Measurements from ENCODE around the gene SEMA4D.
A peak's percentile ranks its signal among the peaks of the same experiment; 100 is the strongest.

The SEMA4D gene

DNA sequence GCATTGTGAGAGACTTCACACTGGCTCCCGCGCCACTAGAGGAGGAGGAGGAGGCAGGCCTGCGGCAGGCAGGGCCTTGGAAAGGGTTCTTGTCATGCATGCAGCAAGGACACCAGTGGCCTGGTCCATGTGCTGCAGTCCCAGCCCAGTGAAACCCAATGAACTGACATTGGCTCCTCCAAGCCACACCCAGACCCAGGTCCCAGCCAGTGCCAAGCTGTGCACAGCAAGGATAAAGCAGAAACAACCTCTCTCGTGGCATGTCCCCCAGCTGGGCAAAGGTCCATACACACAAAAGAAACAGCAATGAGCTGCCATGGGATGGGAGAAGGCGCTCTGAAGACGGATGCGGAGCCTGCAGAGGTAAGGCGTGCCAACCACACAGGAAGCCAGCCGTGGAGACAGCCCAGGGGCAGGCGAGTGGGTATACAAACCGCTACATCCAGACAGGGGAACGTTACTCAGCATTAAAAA is 89.2 kb downstream of the SEMA4D start:
- DNase-seq = peak; percentile 76

DNA sequence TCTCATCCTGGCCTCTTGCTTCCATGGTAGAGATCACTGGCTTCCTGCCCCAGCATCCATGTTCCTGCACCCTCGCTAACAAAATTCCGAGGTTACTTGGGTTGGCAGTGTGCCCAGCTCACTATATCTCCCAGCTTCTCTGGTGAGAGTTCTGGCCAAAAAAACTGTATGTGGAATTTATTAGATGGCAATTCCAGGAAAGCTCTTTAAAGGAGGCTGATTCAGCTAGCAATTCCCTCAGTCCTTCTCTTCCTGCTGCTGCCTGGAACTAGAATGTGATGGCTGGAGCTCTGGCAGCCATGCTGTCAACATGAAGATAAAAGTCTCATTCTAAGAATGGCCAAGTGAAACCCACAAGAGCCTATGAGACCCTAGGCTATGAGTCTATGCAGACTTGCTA is 90.8 kb downstream of the SEMA4D start:
- no peak for DNase-seq

- no peak for DNase-seq
Measured at GRCh38 chr9:89405826-89406225, 92.1 kb downstream of the SEMA4D start.

- DNase-seq = no peak
Measured at GRCh38 chr9:89404074-89404473, 93.8 kb downstream of the SEMA4D start.

DNA sequence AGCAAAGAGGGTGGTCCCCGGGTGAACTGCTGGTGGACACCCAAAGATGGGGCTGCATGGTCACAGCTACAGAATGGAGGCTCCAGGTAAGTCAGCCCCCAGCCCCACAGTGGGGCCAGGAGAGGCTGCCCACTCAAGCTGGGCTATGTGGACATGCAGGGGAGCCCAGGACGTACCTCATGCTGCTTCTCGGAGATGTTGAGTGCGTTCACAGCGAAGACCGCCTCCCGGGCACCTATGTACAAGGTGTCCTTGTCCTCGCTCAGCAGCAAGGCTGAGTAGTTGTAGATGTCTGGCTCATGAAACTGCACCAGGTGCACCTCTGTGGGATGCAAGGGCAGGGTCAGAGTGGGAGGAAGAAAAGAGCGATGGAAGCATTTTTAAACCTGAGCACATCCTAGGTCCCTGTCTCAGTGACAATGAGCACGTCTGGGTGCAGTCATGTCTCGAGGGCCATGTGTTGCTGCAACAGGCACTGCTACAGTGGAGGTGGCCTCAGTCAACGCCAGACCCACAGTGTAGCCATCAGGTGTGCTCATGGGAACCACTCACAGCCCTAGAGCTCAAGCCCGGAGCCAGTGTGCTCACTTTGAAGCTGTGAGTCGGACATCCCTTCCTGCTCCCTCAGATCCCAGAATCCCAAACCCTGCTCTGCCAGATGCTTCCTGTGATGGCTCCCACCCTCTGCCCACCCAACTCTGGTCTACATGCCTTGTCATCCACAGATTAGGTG is 95.1 kb downstream of the SEMA4D start:
- no peak for DNase-seq

- no peak for DNase-seq
Measured at GRCh38 chr9:89400403-89401116, 97.4 kb downstream of the SEMA4D start.

DNA sequence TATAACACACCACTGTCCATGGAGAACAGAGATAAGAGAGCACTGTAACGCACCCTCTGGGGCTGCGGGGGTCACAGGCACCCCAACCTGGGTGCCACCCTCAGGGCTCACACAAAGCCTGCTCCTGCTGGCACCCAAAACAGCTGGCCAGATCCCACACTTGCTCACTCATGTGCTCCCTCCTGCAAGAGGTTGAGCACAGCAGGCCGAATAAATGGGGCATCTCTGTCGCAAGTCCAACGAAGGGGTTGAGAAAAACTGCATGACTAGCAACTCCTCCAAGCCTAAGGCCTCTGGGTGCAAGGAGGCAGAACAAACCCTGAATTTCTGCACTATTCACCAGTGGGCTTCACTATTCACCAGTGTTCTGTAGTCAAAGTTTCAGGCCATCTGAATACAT is 99.3 kb downstream of the SEMA4D start:
- DNase-seq = no peak

DNA sequence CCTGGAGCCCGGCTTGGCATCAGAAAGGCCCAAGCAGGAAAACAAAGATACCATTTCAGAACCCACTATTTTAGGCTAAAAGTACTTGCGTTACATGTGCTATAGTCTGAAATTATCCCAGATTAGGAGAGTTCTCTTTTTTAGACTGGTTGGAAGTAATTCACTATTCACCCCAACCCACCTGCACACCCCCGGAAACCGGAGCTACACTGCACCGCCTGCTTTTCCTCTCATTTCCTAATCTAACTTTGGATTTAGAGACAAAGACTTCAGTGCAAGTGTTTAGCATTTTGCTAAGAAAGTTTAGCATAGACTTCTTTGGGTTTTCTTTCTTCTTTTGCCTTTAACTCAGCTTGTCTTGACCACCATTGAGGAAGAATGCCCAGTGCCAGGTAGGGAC is 100.4 kb downstream of the SEMA4D start:
- DNase-seq = no peak

DNA sequence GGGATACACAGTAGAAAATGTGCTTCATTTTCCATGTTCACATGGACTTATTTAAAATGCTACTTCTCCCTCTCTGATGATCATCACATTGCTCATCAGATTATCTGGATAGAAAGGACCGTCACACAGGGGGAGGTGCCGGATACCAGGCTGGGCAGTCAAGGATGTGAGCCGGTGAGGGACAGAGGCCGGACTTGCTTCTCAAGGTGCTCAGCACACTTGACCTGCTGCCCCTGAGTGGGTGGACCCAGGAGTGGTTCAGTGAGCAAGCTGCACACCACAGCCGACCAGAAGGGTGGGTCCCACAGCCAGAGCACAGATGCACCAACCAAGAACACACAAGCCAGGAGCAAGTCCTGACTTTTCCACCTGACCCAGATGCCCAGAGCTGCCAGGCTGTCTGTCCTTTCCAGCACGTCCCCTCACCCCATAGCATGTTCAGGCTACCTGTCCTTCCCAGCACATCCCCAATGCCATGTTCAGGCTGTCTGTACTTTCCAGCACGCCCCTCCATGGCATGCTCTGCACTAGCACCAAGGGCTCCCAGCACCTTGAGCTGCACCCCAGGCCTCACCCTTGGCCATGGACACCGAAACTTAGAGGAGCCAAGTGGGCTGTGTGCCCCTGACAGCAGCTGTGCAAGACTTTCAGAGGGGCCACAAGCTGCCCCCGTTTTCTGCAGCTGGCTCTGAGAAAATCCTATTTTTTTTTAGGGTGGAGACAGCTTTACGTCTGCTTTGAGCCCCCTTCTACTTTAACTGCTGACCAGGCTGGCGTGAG is 101.8 kb downstream of the SEMA4D start:
- DNase-seq = no peak

DNA sequence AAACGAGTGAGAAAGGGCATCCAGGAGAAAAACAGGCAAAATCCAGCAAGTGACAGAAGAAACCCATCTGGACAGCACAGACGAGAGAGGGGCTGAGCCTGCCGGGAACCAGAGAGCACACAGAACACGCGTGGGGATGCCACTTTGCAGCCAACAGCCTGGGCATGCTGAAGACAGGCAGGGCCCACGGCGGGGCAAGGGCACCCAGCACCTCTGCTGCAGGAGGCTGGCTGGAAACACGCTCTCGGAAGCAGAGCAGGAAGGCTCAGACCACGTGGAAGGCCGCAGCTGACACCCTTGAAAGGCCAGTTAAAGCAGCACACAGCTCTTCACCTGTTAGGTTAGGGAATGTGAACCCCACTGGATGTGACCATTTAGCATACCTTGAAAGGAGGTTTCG is 103.5 kb downstream of the SEMA4D start:
- no peak for DNase-seq

DNA sequence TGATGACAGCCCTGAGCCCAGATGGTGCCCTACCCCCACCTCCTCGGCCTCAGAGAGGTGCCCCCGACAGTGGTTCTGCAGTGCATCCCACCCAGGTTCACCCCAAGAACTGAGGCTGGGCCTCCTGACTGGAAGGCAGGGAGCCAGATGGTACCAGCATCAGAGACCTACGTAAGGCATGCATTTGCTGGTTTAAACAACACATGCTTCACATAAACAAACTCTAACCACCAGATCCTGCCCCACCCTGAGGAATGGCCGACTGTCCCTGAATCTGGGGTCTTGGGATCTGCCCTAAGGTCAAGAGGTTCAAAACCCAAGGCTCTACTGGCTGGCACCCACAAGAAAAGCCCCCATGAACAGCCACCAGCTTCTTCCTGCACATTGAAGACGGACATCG is 106.3 kb downstream of the SEMA4D start:
- DNase-seq = no peak

GRCh38 chr9:89390578-89391116 is 107.3 kb downstream of the SEMA4D start:
- DNase-seq = no peak

GRCh38 chr9:89390068-89390555 is 107.8 kb downstream of the SEMA4D start:
- no peak for DNase-seq

GRCh38 chr9:89388868-89389177 is 109.1 kb downstream of the SEMA4D start:
- no peak for DNase-seq

- no peak for DNase-seq
Measured at GRCh38 chr9:89388084-89388867, 109.6 kb downstream of the SEMA4D start.

DNA sequence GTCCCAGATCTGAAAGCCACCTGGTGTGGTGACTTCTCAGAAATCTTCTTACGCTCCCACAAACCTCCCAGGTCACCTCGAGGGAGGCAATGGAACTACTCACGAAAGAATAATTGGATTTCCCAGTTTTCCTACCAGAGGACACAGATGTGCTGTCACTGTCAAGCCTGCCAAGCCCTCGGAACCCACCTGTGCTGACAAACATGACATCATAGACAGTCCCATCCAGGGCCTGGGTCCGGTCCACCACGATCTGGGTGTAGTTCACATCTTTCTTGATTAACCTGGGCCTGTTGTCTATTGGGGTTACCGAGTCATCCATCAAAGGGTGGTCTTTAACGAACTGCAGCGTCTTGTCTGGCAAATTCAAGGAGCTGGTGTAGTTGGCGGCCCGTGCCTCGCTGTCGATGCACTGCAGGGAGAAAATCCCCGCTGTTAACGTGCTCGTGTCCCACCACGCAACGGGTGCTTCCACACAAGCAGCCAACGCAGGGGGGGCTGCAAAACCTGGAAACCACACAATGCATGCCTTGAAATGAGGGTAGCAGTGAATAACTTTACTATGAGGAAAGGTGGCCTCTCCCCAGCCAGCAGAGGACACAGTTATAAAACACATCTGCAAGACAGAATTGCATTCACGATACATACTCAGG is 110.6 kb downstream of the SEMA4D start:
- no peak for DNase-seq

- DNase-seq = no peak
Measured at GRCh38 chr9:89386797-89387196, 111.1 kb downstream of the SEMA4D start.

- no peak for DNase-seq
Measured at GRCh38 chr9:89386206-89386605, 111.7 kb downstream of the SEMA4D start.

- no peak for DNase-seq
Measured at GRCh38 chr9:89384783-89385182, 113.1 kb downstream of the SEMA4D start.

GRCh38 chr9:89383721-89384300 is 114.1 kb downstream of the SEMA4D start:
- no peak for DNase-seq

DNA sequence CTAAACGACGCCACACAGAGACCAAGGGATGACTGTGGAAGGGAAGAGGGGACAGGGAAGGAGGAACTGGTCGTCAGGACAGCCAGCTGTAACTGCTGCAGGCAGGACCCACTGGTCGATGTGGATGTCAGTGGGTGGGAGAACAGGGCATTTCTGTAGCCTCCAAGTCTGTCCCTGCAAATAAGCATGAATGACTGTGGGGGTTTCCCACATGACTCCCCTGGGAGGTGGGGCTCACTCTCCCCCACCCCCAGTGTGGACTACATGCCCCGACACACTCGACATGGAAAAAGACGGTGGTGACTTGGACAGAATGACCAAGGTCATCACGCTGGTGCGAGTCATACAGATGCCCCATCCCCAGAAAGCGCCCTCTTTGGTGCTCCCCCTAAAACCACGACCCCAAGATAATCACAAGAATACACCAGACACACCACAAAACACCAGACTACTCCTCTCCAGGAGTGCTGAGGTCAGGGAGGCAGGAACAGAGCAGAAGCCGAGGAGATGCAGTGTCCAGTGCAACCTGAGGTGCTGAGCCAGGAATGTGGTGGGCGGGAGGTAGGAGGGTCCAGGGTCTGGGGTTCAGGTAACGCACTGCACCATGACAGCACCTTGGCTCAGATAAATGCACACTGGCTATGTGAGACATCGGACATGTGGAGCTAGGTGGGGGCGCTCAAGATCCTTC is 114.7 kb downstream of the SEMA4D start:
- no peak for DNase-seq
